Esophagus muscularis mucosa (tissue), 4 donors: ENCODE results near the gene FTL. TPM values are rescaled to one million over a fixed set of nuclear protein-coding genes. Genes with fewer than 3 reads are reported as not detected.

ENCODE experiments used
- DNase-seq: peaks from one replicate; pipeline ENCODE4 v3.0.0-alpha.2; 2017; ENCODE audit errors: extremely low spot score
- H3K27ac ChIP-seq, 4 donors: fragments of 200-600 bp; sonication (generic); replicated peaks in 1 of 4; 1 replicate in 3 of 4; 2 replicates in 1 of 4; pipeline ENCODE4 v1.5.1; 2016 to 2019; ENCODE audit warnings: mild to moderate bottlenecking in 1 of 4
- H3K27me3 ChIP-seq, 4 donors: fragments of 200-600 bp; sonication (generic); one replicate each; pipeline versions ENCODE4 v1.5.1 to v1.6.0; 2016 to 2019
- H3K36me3 ChIP-seq, 4 donors: fragments of 200-600 bp; sonication (generic); one replicate each; pipeline ENCODE4 v1.5.1; 2016 to 2019
- H3K4me1 ChIP-seq, 4 donors: fragments of 200-600 bp; sonication (generic); one replicate each; pipeline ENCODE4 v1.5.1; 2016 to 2019
- H3K4me3 ChIP-seq, 4 donors: fragments of 200-600 bp; sonication (generic); 1 replicate in 2 of 4; 2 replicates in 2 of 4; pipeline ENCODE4 v1.5.1; 2016 to 2019; ENCODE audit warnings: mild to moderate bottlenecking in 4 of 4, moderate library complexity in 1 of 4
- H3K9me3 ChIP-seq, 4 donors: fragments of 200-600 bp; sonication (generic); 1 replicate in 3 of 4; 2 replicates in 1 of 4; pipeline ENCODE4 v1.5.1; 2016 to 2019
- CTCF ChIP-seq, 3 experiments: fragments of 200-600 bp in 2 of 3; fragments of 450-650 bp in 1 of 3; sonication (generic) in 2 of 3; IDR thresholded peaks; one replicate each; pipeline ENCODE4 v1.5.1; 2017 to 2019; ENCODE audit warnings: antibody characterized with exemption in 3 of 3, mild to moderate bottlenecking in 2 of 3, moderate library complexity in 1 of 3
- EP300 ChIP-seq: sonication (generic); formaldehyde crosslinking; IDR thresholded peaks from one replicate; pipeline ENCODE4 v1.6.1; 2017; ENCODE audit warnings: antibody characterized with exemption
- POLR2A ChIP-seq: fragments of 450-650 bp; IDR thresholded peaks from one replicate; pipeline ENCODE4 v1.6.1; 2017; ENCODE audit warnings: antibody characterized with exemption, moderate library complexity, mild to moderate bottlenecking, low read depth
- POLR2AphosphoS5 ChIP-seq, 2 donors: sonication (generic); formaldehyde crosslinking; IDR thresholded peaks; one replicate each; pipeline ENCODE4 v1.6.1; 2017; ENCODE audit warnings: antibody characterized with exemption in 2 of 2
- WGBS: methylation state at CpG from one replicate; pipeline ENCODE4 v1.1.5; 2018; 5-methylcytosine and 5-hydroxymethylcytosine counted together
- intact Hi-C: fragments of 100-400 bp; cut with DNase I; formaldehyde crosslinking; loops from one replicate; pipeline ENCODE4 v1.15.1; 2023
- total RNA-seq, 4 donors: library from RNA; depleted of rRNA; stranded (reverse); fragments of >200 nt; gene quantifications; one replicate each; pipeline versions ENCODE4 v1.1.0 to v1.2.1, GENCODE V29; 2016

FTL gene
- total RNA-seq, 4 donors from 2014 or later, result 3,246 to 4,339 (median 3,896) TPM

GRCh38 chr19:48955308-48955958, 9.7 kb upstream of the FTL start:
- intact Hi-C loops, result no loop called here

GRCh38 chr19:48958006-48958405, 7.1 kb upstream of the FTL start:
- no peaks in the 10 kb centered on the region for H3K9me3 ChIP-seq
- TF ChIP-seq POLR2A (no peak), EP300 (no peak), POLR2AphosphoS5 (IDR thresholded peaks at IDR 0.05) (no peak), CTCF (IDR thresholded peaks at IDR 0.05) (no peak)
- H3K4me1 ChIP-seq, result peaks cover 17 to 38% (median 35%) of the 10 kb centered on the region in 4 donors
- no peaks in the 10 kb centered on the region for H3K27me3 ChIP-seq
- H3K36me3 ChIP-seq, result peaks cover 0 to 31% (median 3%) of the 10 kb centered on the region in 4 donors
- intact Hi-C loops, result no loop called here
- H3K4me3 ChIP-seq, result no peak overlapping the region
- WGBS, result 96% methylated on average over 8 of the region's 8 CpGs
- DNase-seq, result no peak
- H3K27ac ChIP-seq, result no peak overlapping the region

More at GRCh38 chr19:48955308-48955958, 9.7 kb upstream of the FTL start:
- H3K9me3 ChIP-seq, result no peaks in the 10 kb centered on the region
- peak overlapping the region; percentile 84 to 93 (median 90) for H3K4me3 ChIP-seq
- peaks cover 0 to 26% (median 2%) of the 10 kb centered on the region in 4 donors for H3K36me3 ChIP-seq
- H3K27me3 ChIP-seq, result no peaks in the 10 kb centered on the region
- DNase-seq, result no peak
- 62% methylated on average over 14 of the region's 16 CpGs for WGBS
- peak overlapping the region; percentile 84 to 93 (median 89) for H3K27ac ChIP-seq
- TF ChIP-seq EP300, result no peak
- no peak for TF ChIP-seq POLR2AphosphoS5 (IDR thresholded peaks at IDR 0.05)
- no peak for TF ChIP-seq CTCF (IDR thresholded peaks at IDR 0.05)
- TF ChIP-seq POLR2A, result no peak
- peaks cover 13 to 25% (median 23%) of the 10 kb centered on the region in 4 donors for H3K4me1 ChIP-seq

- no peaks in the 10 kb centered on the region for H3K9me3 ChIP-seq
- intact Hi-C loops, result no loop called here
- peaks cover 27 to 47% (median 43%) of the 10 kb centered on the region in 4 donors for H3K4me1 ChIP-seq
- H3K27ac ChIP-seq, result no peak overlapping the region
- whole genome bisulfite sequencing, result 78% methylated on average over 16 of the region's 16 CpGs
- TF ChIP-seq CTCF (IDR thresholded peaks at IDR 0.05), result no peak
- no peak for TF ChIP-seq POLR2AphosphoS5 (IDR thresholded peaks at IDR 0.05)
- no peak for TF ChIP-seq EP300
- no peak for TF ChIP-seq POLR2A
- no peak for DNase-seq
- no peaks in the 10 kb centered on the region for H3K27me3 ChIP-seq
- no peak overlapping the region for H3K4me3 ChIP-seq
- peaks cover 0 to 31% (median 3%) of the 10 kb centered on the region in 4 donors for H3K36me3 ChIP-seq
Measured at GRCh38 chr19:48959341-48960239, 5.5 kb upstream of the FTL start.

GRCh38 chr19:48961051-48961649, 4.0 kb upstream of the FTL start:
- H3K4me3 ChIP-seq, result no peak overlapping the region
- DNase-seq, result no peak
- H3K9me3 ChIP-seq, result no peaks in the 10 kb centered on the region
- peaks cover 2 to 30% (median 7%) of the 10 kb centered on the region in 4 donors for H3K36me3 ChIP-seq
- 89% methylated on average over 19 of the region's 19 CpGs for WGBS
- TF ChIP-seq POLR2A (no peak), POLR2AphosphoS5 (IDR thresholded peaks at IDR 0.05) (no peak), EP300 (no peak), CTCF (IDR thresholded peaks at IDR 0.05) (no peak)
- peaks cover 23 to 41% (median 37%) of the 10 kb centered on the region in 4 donors for H3K4me1 ChIP-seq
- H3K27ac ChIP-seq, result peak overlapping the region in 3 of 4 donors; percentile 93 to 94 (median 93)
- intact Hi-C loops, result no loop called here
- no peaks in the 10 kb centered on the region for H3K27me3 ChIP-seq
